GM12864 (cell line): ENCODE results near the gene SCEL.

Experiments
- DNase-seq: peaks from one replicate; pipeline ENCODE4 v3.0.0-alpha.2; 2011; ENCODE audit warnings: low read depth
- H3K4me3 ChIP-seq: 2 replicates; pipeline ENCODE4 v1.5.1; 2011; ENCODE audit warnings: mild to moderate bottlenecking, low read depth, low read length, control low read depth
- CTCF ChIP-seq: IDR thresholded peaks from 2 replicates; pipeline ENCODE4 v1.5.1; 2011; ENCODE audit warnings: low read depth, mild to moderate bottlenecking, moderate library complexity, low read length, control low read depth, inconsistent platforms; ENCODE audit errors: missing control alignments

SCEL gene

GRCh38 chr13:77503398-77503797 lies 32.1 kb upstream of the SCEL start:
- no peak for DNase-seq
- TF ChIP-seq CTCF = no peak
- H3K4me3 ChIP-seq = no peak overlapping the region

- no peak for TF ChIP-seq CTCF
- no peak for DNase-seq
- H3K4me3 ChIP-seq = no peak overlapping the region
Observed at GRCh38 chr13:77506874-77507273, 28.6 kb upstream of the SCEL start.

- no peak for DNase-seq
- no peak overlapping the region for H3K4me3 ChIP-seq
- no peak for TF ChIP-seq CTCF
Observed at GRCh38 chr13:77507931-77508776, 27.4 kb upstream of the SCEL start.

- no peak overlapping the region for H3K4me3 ChIP-seq
- no peak for TF ChIP-seq CTCF
- DNase-seq = no peak
Observed at GRCh38 chr13:77508959-77509620, 26.4 kb upstream of the SCEL start.

- DNase-seq = no peak
- no peak overlapping the region for H3K4me3 ChIP-seq
- no peak for TF ChIP-seq CTCF
Observed at GRCh38 chr13:77510156-77510555, 25.4 kb upstream of the SCEL start.

- H3K4me3 ChIP-seq = no peak overlapping the region
- no peak for TF ChIP-seq CTCF
- DNase-seq = no peak
Observed at GRCh38 chr13:77511552-77511951, 24.0 kb upstream of the SCEL start.

- DNase-seq = no peak
- no peak for TF ChIP-seq CTCF
- no peak overlapping the region for H3K4me3 ChIP-seq
Observed at GRCh38 chr13:77513719-77514335, 21.7 kb upstream of the SCEL start.
